Activated CD8-positive, alpha-beta memory T cell treated with anti-CD3 and anti-CD28 coated beads, Interleukin-2, amount 50 U/mL, for 1 hour (primary cell): ENCODE data around the gene OIT3.

ENCODE experiments used
- DNase-seq: peaks from one replicate; pipeline ENCODE4 v3.0.0-alpha.2; 2020; ENCODE audit errors: extremely low read depth

Gene OIT3

GRCh38 chr10:72952642-72953158 lies 59.2 kb downstream of the OIT3 start:
- no peak for DNase-seq

GRCh38 chr10:72953687-72954086 lies 60.1 kb downstream of the OIT3 start:
- DNase-seq, result no peak

GRCh38 chr10:72954230-72954595 lies 60.7 kb downstream of the OIT3 start:
- DNase-seq, result no peak

- DNase-seq, result no peak
Measured at GRCh38 chr10:72954596-72955554, 61.3 kb downstream of the OIT3 start, which contains the start of gene PLA2G12B. TSS of gene PLA2G12B (minus strand) at chr10:72954806. CDS start at chr10:72954685, 121 bp downstream.

GRCh38 chr10:72956001-72956400 lies 62.5 kb downstream of the OIT3 start:
- DNase-seq, result no peak

- DNase-seq, result no peak
Measured at GRCh38 chr10:72976886-72977285, 83.3 kb downstream of the OIT3 start.

GRCh38 chr10:72979709-72980108 lies 86.2 kb downstream of the OIT3 start:
- DNase-seq, result no peak

- no peak for DNase-seq
Measured at GRCh38 chr10:72980348-72980747, 86.8 kb downstream of the OIT3 start.

GRCh38 chr10:72981028-72981881 lies 87.7 kb downstream of the OIT3 start:
- no peak for DNase-seq

GRCh38 chr10:72981882-72982529 lies 88.5 kb downstream of the OIT3 start:
- DNase-seq, result no peak
